ENCODE results near the gene CLDN11. TPM values are rescaled to one million over a fixed set of nuclear protein-coding genes. Genes with fewer than 3 reads are reported as not detected.

The CLDN11 gene
- total RNA-seq, 2 experiments from 2014 or later = not detected

DNA sequence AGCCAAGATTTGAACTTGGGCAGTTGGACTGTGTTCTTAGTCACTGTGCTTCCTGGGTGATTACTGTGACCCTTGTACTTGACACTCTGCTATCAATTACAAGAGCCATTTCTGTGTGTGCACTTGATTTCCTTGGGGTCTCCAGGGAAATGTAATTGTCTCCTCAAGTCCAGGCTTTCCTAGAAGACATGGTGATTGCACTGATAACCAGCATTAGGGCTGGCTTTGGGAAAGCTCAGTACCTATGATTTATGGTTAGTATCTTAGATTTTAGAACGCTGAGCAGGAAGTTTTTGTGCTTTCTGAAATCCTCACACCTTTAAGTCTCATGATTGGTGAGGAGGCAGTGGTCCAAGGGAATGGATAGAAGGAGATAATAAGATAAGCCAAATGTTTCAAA, 1.6 kb upstream of the CLDN11 start:
- Mint-ChIP-seq H3K4me3 (no peak overlapping the region), H3K36me3 (ENCODE audit: low read depth) (peaks cover 2% of the 10 kb centered on the region), H3K27ac (no peak overlapping the region), H3K9me3 (no peaks in the 10 kb centered on the region), H3K27me3 (peaks cover 45% of the 10 kb centered on the region), H3K4me1 (peaks cover 12% of the 10 kb centered on the region)
- CTCF ChIA-PET = interaction anchor here (1.2 to 8.5 kb wide), 2 partner anchors 26 to 395 kb away, joined by 3 to 120 read pairs; no protein-coding TSS in a partner anchor
- DNase-seq = no peak
- POLR2A ChIA-PET = interaction anchor here (1.1 kb wide), 1 partner anchor 235 kb away, joined by 3 read pairs; the partner anchor contains the start of gene PHC3

DNA sequence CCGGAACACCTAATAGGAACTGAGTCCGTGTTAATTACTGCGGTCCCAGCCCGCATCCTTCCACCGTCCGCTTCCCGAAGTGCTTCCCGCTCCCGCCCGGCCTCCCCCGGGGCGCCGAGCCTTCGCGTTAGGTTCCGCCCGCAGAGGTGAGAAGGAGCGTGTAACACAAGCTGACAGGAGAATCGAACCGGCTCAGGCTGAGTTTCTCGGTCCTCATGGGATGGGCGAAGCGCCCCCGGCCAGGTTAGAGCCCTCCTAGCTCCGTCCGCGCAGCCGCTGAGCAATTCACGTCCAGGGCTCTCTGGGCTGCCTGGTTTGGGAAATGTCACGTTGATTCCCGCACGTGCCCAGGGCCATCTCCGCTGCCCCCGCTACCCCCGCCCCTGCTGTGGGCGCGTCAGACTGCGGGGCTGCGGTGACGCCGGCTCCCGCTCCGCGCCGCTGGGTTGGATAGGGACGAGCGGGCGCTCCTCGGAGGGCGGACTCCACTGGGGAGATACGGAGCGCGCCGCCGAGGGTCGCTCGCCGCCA, 954 bp downstream of the CLDN11 start:
- CTCF ChIA-PET = no interaction called here
- Mint-ChIP-seq H3K4me3 (no peak overlapping the region), H3K36me3 (ENCODE audit: low read depth) (peaks cover 2% of the 10 kb centered on the region), H3K9me3 (no peaks in the 10 kb centered on the region), H3K4me1 (peaks cover 12% of the 10 kb centered on the region), H3K27ac (no peak overlapping the region), H3K27me3 (peaks cover 45% of the 10 kb centered on the region)
- no peak for DNase-seq
- POLR2A ChIA-PET = no interaction called here

DNA sequence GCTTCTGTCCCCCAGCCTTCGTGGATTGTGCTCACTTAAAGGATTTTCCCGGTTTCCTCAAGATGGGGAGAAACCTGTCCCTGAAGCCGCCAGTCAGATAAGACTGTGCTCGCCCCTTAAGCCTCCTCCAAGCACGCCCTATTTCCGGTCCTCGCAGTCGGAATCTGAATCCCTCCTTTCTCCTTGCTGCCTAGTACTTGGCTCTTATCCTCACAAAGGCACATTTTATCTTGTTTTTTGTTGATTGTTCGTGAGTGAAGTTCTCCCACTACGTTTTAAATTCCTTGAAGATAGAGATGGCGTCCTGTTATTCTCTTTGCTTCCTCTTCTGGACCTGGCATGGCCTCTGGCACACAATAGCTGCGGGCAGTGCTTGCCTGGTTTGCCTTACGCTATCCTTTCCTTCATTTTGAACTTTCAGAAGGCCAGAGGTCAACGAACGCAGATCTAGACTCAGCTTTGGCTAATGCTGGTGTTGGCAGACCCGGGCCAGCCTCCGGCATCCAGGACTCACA, 1.7 kb downstream of the CLDN11 start:
- Mint-ChIP-seq H3K27me3 (peaks cover 45% of the 10 kb centered on the region), H3K9me3 (no peaks in the 10 kb centered on the region), H3K4me3 (no peak overlapping the region), H3K27ac (no peak overlapping the region), H3K4me1 (peaks cover 14% of the 10 kb centered on the region), H3K36me3 (ENCODE audit: low read depth) (peaks cover 2% of the 10 kb centered on the region)
- DNase-seq = no peak
- ChIA-PET CTCF (no interaction called here), POLR2A (no interaction called here)

DNA sequence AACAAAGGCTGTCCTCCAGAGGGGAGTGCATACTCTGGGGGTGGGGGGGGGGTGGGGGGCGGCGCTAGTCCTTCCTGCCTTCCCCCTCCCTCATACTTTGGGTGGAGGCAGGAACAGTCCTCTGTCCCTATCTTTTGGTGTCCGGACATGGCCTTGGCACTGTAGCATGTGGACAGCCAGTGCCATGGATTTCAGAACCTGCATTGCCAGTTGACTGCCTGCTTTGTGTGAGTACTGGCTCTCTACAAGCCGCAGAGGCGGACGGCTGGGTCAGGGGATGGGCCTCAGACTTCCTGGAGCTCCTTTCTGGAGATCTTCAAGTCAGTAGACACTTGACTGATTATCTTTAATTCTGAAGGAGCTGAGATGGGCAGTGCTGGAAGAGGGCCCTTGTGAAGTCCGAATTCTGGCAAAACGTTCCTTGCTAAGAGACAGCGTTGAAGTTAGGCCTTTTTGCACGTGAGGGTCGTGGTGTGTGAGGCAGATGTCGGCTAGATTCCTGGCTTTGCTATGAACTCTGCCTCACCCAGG, 2.5 kb downstream of the CLDN11 start:
- Mint-ChIP-seq H3K9me3 (no peaks in the 10 kb centered on the region), H3K36me3 (ENCODE audit: low read depth) (peaks cover 2% of the 10 kb centered on the region), H3K4me1 (peaks cover 19% of the 10 kb centered on the region), H3K27me3 (peaks cover 41% of the 10 kb centered on the region), H3K4me3 (no peak overlapping the region), H3K27ac (no peak overlapping the region)
- ChIA-PET POLR2A (no interaction called here), CTCF (no interaction called here)
- no peak for DNase-seq

- Mint-ChIP-seq H3K27me3 (peaks cover 36% of the 10 kb centered on the region), H3K4me3 (no peak overlapping the region), H3K9me3 (no peaks in the 10 kb centered on the region), H3K4me1 (peaks cover 22% of the 10 kb centered on the region), H3K27ac (no peak overlapping the region), H3K36me3 (ENCODE audit: low read depth) (peaks cover 2% of the 10 kb centered on the region)
- CTCF ChIA-PET = no interaction called here
- POLR2A ChIA-PET = no interaction called here
- no peak for DNase-seq
These were observed 3.1 kb downstream of the CLDN11 start for GRCh38 chr3:170421758-170422157.

GRCh38 chr3:170423001-170423615, 4.4 kb downstream of the CLDN11 start:
- Mint-ChIP-seq H3K27me3 (peaks cover 26% of the 10 kb centered on the region), H3K4me3 (no peak overlapping the region), H3K36me3 (ENCODE audit: low read depth) (peaks cover 2% of the 10 kb centered on the region), H3K9me3 (no peaks in the 10 kb centered on the region), H3K4me1 (peaks cover 22% of the 10 kb centered on the region), H3K27ac (no peak overlapping the region)
- ChIA-PET POLR2A (interaction anchor here (0.5 kb wide), 1 partner anchor 38 kb away, joined by 3 read pairs; no protein-coding TSS in a partner anchor), CTCF (no interaction called here)
- DNase-seq = no peak

DNA sequence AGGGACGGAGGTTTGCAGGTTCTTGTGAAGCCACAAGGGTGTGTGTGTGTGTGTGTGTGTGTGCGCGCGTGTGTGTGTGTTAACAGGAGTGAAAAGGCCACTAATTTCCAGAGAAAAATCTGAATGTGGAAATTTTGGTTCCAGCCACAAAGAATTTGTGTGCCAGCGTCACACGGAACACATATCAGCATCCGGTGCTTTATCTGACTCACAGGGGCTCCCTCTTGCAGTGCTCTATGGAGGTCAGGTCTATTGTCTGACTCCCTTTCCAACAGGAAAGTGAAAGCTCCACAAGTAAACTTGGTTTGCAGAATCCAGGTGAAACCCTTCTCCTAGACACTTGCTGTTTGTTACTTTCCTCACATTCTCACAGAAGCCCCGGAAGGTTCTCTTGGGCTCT, 6.2 kb downstream of the CLDN11 start:
- Mint-ChIP-seq H3K9me3 (no peaks in the 10 kb centered on the region), H3K4me1 (peaks cover 31% of the 10 kb centered on the region), H3K4me3 (no peak overlapping the region), H3K27me3 (peaks cover 12% of the 10 kb centered on the region), H3K27ac (no peak overlapping the region), H3K36me3 (ENCODE audit: low read depth) (no peaks in the 10 kb centered on the region)
- POLR2A ChIA-PET = no interaction called here
- CTCF ChIA-PET = interaction anchor here (1.3 kb wide), 1 partner anchor 11 kb away, joined by 3 read pairs; no protein-coding TSS in a partner anchor
- no peak for DNase-seq

GRCh38 chr3:170425491-170426239, 7.0 kb downstream of the CLDN11 start:
- H3K9me3 Mint-ChIP-seq = no peaks in the 10 kb centered on the region
- peaks cover 5% of the 10 kb centered on the region for H3K27me3 Mint-ChIP-seq
- H3K4me3 Mint-ChIP-seq = no peak overlapping the region
- ChIA-PET POLR2A (interaction anchor here (1.0 kb wide), 1 partner anchor 23 kb away, joined by 4 read pairs; no protein-coding TSS in a partner anchor), CTCF (interaction anchor here (1.3 kb wide), 1 partner anchor 12 kb away, joined by 3 read pairs; no protein-coding TSS in a partner anchor)
- H3K4me1 Mint-ChIP-seq = peaks cover 27% of the 10 kb centered on the region
- no peaks in the 10 kb centered on the region for H3K36me3 Mint-ChIP-seq (ENCODE audit: low read depth)
- DNase-seq = no peak
- no peak overlapping the region for H3K27ac Mint-ChIP-seq

GRCh38 chr3:170426240-170426797, 7.7 kb downstream of the CLDN11 start:
- no peak for DNase-seq
- Mint-ChIP-seq H3K4me3 (no peak overlapping the region), H3K36me3 (ENCODE audit: low read depth) (no peaks in the 10 kb centered on the region), H3K9me3 (no peaks in the 10 kb centered on the region), H3K4me1 (peaks cover 27% of the 10 kb centered on the region), H3K27ac (no peak overlapping the region), H3K27me3 (peaks cover 5% of the 10 kb centered on the region)
- ChIA-PET CTCF (interaction anchor here (1.3 kb wide), 1 partner anchor 12 kb away, joined by 3 read pairs; no protein-coding TSS in a partner anchor), POLR2A (interaction anchor here (0.6 to 1.0 kb wide), 2 partner anchors 22 to 46 kb away, joined by 3 to 4 read pairs; no protein-coding TSS in a partner anchor)

GRCh38 chr3:170428095-170428494, 9.4 kb downstream of the CLDN11 start:
- Mint-ChIP-seq H3K4me1 (peaks cover 27% of the 10 kb centered on the region), H3K27me3 (peaks cover 2% of the 10 kb centered on the region), H3K9me3 (no peaks in the 10 kb centered on the region), H3K27ac (no peak overlapping the region), H3K36me3 (ENCODE audit: low read depth) (no peaks in the 10 kb centered on the region), H3K4me3 (no peak overlapping the region)
- no peak for DNase-seq
- POLR2A ChIA-PET = interaction anchor here (0.7 kb wide), 1 partner anchor 442 kb away, joined by 3 read pairs; the partner anchor contains the start of gene RPL22L1
- CTCF ChIA-PET = interaction anchor here (1.0 kb wide), 1 partner anchor 14 kb away, joined by 3 read pairs; no protein-coding TSS in a partner anchor

DNA sequence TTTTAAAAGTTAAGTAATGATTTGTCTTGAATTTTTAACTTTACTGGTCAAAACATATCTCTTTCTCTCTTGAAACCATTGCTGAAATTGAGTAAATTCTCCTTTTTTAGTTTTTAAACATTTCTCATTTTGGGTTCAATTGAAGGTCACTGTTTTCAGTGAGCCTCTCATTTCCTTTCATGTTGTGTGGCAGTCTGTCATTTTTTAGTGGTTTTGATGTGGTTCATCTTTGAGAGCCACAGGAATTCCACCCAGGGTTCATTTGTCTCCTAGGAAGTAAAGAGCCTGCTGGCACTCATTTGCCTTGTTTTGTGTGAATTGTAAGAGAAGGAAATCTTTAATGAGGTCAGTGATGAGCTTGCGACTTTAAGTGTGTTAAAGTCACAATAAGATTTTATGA, 10.4 kb downstream of the CLDN11 start:
- no peaks in the 10 kb centered on the region for H3K36me3 Mint-ChIP-seq (ENCODE audit: low read depth)
- no peaks in the 10 kb centered on the region for H3K9me3 Mint-ChIP-seq
- no peak for DNase-seq
- POLR2A ChIA-PET = no interaction called here
- H3K4me3 Mint-ChIP-seq = no peak overlapping the region
- peaks cover 2% of the 10 kb centered on the region for H3K27me3 Mint-ChIP-seq
- peaks cover 27% of the 10 kb centered on the region for H3K4me1 Mint-ChIP-seq
- H3K27ac Mint-ChIP-seq = no peak overlapping the region
- CTCF ChIA-PET = interaction anchor here (1.0 kb wide), 1 partner anchor 15 kb away, joined by 3 read pairs; no protein-coding TSS in a partner anchor

DNA sequence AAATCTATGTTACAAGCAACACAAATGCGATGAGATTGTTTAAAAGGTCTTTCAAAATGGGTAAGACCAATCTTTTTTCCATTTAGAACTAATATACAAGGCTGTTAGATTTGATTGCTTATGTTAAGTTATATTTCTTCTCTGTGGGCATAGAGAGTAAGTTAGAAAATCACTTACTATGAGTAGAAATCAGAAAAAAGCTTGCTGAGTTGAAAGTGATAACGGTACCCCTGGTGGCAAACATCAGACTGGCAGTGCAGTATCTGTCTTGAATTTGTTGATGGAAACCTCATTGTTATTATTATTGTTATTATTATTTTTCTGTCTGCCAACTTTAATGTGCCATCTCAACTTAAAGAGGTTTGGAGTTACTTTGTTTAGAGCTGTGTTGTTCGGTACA, 12.4 kb downstream of the CLDN11 start:
- Mint-ChIP-seq H3K27ac (no peak overlapping the region), H3K36me3 (ENCODE audit: low read depth) (no peaks in the 10 kb centered on the region), H3K27me3 (peaks cover 2% of the 10 kb centered on the region), H3K4me3 (no peak overlapping the region), H3K9me3 (no peaks in the 10 kb centered on the region), H3K4me1 (peaks cover 21% of the 10 kb centered on the region)
- ChIA-PET POLR2A (no interaction called here), CTCF (interaction anchor here (1.7 to 2.7 kb wide), 2 partner anchors 17 to 20 kb away, joined by 5 to 8 read pairs; no protein-coding TSS in a partner anchor)
- no peak for DNase-seq
